HEK293T (cell line): ENCODE measurements around the gene GMPPB.

Source experiments
- BHLHE40 ChIP-seq: fragments of 450-650 bp; IDR thresholded peaks from 2 replicates; pipeline ENCODE4 v1.6.1; 2016; ENCODE audit warnings: mild to moderate bottlenecking, moderate library complexity, borderline replicate concordance
- CTBP1 ChIP-seq: fragments of 450-650 bp; IDR thresholded peaks from 2 replicates; pipeline ENCODE4 v1.6.1; 2016; ENCODE audit warnings: borderline replicate concordance
- ELF4 ChIP-seq: fragments of 450-650 bp; IDR thresholded peaks from 2 replicates; pipeline ENCODE4 v1.6.1; 2017; ENCODE audit warnings: antibody characterized with exemption
- FOXK2 ChIP-seq: fragments of 450-650 bp; IDR thresholded peaks from 2 replicates; pipeline ENCODE4 v1.6.1; 2016; ENCODE audit warnings: mild to moderate bottlenecking
- HDGF ChIP-seq: fragments of 450-650 bp; IDR thresholded peaks from 2 replicates; pipeline ENCODE4 v1.6.1; 2017; ENCODE audit warnings: antibody characterized with exemption, borderline replicate concordance
- SUZ12 ChIP-seq: fragments of 450-650 bp; IDR thresholded peaks from 2 replicates; pipeline ENCODE4 v1.6.1; 2016; ENCODE audit warnings: mild to moderate bottlenecking
- TARDBP ChIP-seq: fragments of 450-650 bp; IDR thresholded peaks from 2 replicates; pipeline ENCODE4 v1.6.1; 2016

- TF ChIP-seq BHLHE40 (no peak), FOXK2 (no peak), CTBP1 (no peak), HDGF (no peak), TARDBP (no peak), ELF4 (no peak), SUZ12 (no peak)
These were observed 19.8 kb downstream of the GMPPB start for GRCh38 chr3:49703956-49704355.
